GM18858 (cell line): Measurements from ENCODE around the gene SREBF1.

Source experiments
- ATAC-seq: cut with Tn5 transposase; IDR thresholded peaks from one replicate; pipeline ENCODE4 v1.9.1; 2021; ENCODE audit not compliant: unreplicated experiment

SREBF1 gene

GRCh38 chr17:17826342-17826713, 10.5 kb downstream of the SREBF1 start:
- no peak for ATAC-seq

DNA sequence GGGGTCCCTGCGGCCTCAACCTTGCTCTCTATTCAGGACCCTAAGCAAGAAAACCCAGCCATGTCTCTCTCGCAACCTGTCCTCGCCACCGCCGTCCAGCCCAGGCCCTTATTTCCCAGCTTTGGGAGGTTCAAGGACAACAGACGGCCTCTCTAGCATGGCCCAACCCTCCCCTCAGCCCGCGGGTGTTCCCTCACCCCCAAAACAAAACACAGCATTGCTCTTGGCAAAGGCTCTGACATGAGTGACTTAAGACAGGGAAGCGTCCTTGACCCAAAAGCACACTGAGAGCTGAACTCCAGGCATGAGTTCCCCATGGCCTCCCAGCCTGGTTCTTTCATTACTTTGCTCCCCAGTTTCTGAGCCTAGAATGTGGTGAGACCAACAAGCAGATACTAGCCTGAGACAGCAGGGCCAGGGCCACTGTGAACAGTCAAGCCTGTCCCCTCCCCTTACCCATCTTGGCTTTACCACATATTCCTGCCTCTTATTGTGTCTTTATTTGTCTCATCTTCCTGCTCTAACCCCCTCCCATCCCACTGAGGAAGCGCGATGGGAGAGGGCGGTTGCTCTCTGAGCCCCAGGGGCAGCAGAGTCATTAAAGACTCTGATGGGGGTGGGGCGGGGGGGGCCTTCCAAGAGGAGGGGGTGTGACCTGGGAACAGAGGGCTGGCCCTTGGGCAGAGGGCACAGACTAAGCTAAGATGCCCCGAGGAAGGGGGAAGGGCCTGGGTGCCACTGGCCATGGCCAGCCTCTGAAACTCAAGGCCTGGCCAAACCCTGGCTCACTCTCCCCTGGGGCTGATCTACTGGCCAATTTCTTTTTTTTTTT, 11.8 kb downstream of the SREBF1 start:
- ATAC-seq = no peak

- ATAC-seq = no peak
Measured at GRCh38 chr17:17824119-17824782, 12.5 kb downstream of the SREBF1 start.

DNA sequence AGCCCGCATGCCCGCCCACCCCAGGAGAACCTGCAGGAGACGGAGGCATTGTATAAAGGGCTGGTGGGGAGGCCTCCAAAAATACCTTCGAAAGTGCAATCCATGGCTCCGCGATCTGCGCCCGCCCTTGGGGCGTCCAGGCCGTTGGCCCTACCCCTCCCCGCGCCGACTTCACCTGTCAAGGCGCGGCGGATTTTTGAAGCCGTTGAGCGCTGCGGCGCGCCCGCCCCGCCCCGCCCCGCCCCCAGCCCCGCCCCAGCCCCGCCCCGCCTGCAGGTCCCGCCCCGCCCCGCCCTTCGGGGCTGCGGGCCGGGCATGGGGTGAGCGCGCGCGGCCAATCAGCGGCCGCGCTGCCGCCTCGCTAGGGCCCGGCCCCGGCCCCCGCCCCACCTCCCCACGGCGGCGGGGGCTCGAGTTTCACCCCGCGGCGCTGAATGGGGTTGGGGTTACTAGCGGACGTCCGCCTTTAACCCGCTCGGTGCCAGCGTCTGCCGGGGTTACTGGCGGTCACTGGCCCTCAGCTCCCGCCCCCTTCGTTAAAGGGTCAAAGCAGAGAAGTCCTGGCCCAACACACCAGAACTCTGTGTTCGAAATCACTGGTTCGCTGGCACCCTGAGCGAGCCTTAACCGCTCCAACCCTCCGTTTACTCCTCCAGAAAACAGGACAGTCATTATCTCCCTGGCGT, 13.2 kb downstream of the SREBF1 start:
- peak; percentile 38 for ATAC-seq

DNA sequence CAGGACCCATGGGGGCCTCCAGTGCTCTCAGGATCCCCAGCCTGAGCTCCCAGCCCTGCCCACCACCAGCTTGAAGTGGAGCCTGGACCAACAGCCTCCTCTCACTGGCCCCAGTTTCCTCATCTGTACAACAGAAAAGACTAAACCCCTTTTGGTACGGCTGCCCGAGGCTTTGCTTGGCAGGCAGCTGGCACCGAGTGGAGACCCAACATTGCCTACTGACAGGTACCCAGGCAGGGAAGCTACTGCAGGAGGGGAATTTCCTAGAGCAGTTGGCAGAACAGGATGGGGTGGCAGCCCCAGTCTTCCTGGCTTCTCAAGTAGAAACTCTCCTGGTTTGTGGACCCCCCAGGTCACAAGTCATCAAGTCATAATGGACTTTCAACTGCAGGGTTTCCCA, 14.2 kb downstream of the SREBF1 start:
- no peak for ATAC-seq

DNA sequence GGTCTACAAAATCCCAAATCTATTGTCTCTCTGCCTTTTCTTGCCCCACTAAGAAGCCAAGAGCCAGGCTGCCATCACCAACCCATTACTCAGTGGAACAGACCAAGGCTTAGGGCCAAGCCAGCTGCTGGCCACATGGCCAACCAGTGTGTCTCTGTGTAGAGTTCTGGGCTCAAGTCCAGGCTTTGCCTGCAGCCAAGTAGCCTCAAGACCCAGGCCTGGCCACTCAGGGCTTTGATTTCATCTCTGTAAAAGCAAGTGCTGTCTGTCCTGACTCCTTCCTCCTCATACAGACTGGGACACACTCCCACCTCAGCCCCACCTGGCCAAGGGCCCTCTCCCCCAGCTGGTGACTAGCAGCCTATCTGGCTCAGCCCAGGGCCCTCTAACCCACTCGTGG, 14.6 kb downstream of the SREBF1 start:
- ATAC-seq = no peak

DNA sequence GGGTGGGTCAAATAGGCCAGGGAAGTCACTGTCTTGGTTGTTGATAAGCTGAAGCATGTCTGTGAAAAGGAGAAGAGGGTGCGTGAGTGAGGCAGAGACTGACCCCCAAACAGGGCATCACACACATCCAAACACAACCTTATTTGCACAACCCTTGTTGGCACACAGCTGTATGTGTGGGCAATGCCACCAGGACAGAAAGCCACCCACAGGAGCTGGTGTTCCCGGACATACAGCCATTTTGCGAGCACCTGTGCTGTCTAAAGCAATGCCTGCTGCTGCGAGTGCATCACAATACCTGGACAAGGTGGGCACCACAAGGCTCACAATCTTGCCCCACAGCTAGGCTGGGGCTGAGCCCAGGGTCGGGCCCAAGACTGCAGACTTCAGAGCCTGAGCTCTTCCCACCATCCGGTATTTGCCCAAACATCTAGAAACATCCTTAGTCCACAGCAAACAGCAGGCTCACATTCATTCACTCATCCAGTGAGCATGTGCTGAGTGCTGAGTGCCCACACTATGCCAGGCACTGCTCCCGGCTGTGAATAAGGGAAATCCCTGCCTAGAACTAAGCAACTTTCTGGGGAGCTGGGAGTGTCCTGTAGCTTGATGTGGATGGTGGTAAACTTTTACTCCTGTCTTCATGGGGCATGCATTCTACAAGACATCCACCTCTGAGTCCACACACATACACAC, 16.2 kb downstream of the SREBF1 start:
- ATAC-seq = no peak

- ATAC-seq = no peak
Measured at GRCh38 chr17:17820046-17820445, 16.7 kb downstream of the SREBF1 start.

DNA sequence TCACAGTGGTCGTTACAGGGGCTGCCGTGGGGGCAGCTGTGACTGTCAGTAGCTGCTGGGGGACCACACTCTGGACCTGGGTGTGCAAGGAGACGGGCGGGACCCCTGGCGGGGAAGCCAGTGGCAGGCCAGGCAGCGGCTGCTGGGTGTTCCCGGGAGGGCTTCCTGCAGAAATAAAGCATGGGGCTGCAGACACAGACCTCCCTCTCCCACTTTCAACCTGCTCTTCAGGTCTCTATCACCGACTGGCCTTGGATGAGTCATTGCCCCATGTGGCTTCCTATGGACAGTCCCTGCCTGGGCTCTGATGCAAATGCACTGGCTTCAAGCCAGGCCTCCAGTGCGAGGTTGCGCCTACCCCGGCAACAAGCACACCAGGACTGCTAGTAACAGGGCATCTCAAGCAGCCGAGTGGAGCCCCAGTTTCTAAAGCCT, 17.2 kb downstream of the SREBF1 start:
- peak; percentile 56 for ATAC-seq

DNA sequence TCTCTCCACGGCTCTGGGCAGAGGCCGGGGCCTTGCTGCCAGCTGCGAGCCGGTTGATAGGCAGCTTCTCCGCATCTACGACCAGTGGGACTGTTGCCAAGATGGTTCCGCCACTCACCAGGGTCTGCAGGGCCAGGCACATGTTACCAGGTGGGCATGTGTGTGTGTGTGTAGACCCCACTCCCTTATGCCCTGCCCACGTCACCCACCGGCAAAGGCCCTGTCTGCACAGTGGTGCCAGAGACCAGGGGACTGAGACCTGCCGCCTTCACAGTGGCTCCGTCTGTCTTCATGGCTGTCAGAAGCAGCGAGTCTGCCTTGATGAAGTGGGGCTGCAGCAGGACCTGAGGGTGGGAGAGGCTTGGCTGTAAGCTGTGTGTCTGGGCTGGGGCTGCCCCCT, 17.7 kb downstream of the SREBF1 start:
- ATAC-seq = no peak

DNA sequence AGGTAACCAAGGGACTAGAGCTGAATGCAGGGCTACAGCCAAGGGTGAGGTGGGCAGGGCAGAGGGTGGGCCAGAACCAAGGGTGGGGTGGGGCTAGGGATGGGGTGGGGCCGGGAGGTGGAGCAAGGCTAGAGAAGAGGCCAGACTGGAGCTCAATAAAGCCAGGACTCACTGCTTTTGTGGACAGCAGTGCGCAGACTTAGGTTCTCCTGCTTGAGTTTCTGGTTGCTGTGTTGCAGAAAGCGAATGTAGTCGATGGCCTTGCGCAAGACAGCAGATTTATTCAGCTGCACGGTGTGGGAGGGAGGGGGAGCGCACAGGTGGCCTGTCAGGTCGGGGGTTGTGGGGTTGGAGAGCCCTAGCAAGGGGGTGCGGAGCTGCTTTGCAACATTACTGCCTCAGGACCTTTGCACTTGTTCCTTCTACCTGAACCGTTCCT, 18.7 kb downstream of the SREBF1 start:
- no peak for ATAC-seq

GRCh38 chr17:17817552-17817947, 19.2 kb downstream of the SREBF1 start:
- ATAC-seq = no peak

GRCh38 chr17:17816831-17817551, 19.8 kb downstream of the SREBF1 start:
- no peak for ATAC-seq

DNA sequence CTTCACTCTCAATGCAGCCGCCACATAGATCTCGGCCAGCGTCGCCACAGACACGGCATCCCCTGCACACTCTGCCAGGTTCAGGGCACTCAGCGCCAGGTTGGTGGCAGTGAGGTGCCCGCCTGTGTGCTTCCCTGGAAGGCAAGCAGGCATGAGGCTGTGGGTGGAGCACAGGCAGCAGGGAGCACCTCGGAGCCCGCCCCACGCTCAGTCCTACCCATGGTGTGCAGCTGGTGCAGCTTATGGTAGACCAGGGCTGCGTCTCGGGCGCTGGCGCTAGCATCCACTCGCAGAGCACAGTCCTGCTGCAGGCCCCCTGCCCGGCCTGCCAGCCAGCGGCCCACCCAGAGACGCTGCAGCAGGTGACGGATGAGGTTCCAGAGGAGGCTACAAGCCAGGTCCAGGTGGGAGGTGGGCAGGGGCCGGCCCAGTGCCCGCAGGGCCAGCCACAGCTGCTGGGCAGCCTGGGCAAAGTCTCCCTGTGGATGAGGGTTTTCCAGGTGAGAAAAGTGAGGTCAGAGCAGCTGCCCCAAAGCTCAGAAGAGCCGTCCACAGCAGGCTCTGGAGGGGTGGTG, 20.5 kb downstream of the SREBF1 start:
- no peak for ATAC-seq

DNA sequence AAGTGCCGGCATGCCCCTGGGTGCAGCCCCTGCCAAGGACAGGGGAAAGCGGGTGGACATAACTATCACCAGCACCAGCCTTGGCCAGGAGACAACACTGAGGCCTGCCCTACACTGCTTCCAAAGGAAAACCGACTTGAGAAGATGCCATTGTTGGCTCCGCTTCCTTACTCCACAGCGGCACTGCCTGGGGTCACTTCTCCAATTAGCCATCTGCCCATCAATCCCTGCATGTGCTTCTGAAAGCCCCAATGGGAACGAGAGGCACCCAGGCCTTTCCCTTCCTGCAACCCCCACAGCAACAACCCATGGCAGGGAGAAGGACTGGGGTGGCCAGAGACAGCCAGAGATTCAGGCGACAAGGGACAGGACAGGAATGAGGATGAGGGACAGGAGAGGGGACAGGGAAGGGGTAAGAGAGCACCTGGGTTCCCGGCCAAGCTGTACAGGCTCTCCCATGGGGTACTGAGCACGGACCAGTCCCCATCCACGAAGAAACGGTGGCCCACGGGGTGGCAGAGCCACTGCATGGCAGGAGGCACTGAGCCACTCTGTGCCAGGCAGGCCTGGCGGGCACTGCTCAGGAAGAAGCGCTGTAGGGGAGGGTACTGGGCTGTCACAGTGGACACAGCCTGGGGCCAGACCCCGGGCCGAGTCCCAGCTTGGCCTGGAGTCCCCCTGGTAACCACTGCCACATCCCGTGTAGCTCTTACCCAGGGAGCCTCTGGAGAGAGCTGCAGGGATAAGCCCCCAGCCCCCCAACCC, 21.2 kb downstream of the SREBF1 start:
- ATAC-seq = no peak

DNA sequence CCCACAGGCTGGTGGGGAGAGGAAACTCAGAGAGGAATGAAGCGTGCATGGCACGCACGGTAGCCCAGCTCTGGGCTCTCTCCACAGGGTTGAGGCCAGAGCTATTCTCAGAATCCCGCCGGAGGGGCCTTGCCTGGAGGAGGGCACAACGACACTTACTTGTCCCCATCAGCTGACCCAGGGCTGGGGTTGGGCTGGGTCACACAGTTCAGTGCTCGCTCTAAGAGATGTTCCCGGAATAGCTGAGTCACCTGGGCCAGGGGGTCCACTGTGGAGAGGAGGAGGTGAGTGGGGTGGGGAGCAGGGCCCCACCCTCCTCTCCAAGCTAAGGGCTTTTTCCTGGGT, 21.8 kb downstream of the SREBF1 start:
- ATAC-seq = no peak

DNA sequence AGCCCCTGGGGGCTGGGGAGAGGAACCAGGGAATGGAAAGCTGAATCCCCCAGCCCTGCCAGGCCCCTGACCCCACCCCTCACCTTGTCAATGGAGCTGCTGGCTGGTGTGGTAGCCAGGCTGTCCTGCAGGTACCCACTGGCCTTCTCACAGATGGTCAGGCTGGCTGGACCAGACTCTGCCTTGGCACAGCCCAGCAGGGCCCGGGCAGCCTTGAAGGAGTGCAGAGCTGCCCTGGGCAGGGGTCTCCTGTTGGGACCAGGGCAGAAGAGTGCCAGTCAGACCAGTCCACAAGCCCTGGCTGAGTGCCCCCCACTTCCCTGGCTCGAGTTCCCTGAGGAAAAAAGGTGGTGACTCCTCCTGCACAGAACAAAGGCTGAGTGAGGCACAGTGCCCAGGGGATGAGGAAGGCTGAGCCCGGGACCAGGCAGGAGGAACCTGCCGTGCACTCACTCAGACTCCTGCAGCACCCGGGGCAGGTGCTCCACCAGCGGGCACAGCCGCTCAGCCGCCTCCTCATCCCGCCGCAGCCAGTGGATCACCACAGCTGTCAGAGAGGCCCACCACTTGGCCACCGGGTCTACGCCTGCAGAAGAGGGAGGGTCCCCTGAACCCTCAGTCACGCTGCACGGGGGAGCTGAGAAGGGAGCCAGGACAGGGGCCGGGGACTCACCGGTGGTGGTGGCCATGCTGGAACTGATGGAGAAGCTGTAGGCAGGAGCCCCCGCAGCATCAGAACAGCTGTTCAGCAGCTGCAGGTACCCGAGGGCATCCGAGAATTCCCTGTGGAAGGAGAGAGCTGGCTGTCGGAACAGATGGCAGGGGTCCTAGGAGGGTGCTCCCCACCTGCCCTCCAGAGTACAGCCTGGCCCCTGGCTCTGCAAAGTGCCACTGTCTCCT, 22.4 kb downstream of the SREBF1 start:
- ATAC-seq = no peak

GRCh38 chr17:17813725-17814095, 23.1 kb downstream of the SREBF1 start:
- no peak for ATAC-seq
